Cardiac ventricle fibroblast (primary cell): ENCODE measurements around the gene MTFMT. TPM values are rescaled to one million over a fixed set of nuclear protein-coding genes. Genes with fewer than 3 reads are reported as not detected.

Experiments
- total RNA-seq: library from RNA; depleted of rRNA; stranded (reverse); fragments of >200 nt; gene quantifications from 2 replicates; pipeline ENCODE4 v1.2.3, GENCODE V29; 2015

Gene MTFMT
- total RNA-seq, result 16.2 and 21.5 TPM in 2 replicates

DNA sequence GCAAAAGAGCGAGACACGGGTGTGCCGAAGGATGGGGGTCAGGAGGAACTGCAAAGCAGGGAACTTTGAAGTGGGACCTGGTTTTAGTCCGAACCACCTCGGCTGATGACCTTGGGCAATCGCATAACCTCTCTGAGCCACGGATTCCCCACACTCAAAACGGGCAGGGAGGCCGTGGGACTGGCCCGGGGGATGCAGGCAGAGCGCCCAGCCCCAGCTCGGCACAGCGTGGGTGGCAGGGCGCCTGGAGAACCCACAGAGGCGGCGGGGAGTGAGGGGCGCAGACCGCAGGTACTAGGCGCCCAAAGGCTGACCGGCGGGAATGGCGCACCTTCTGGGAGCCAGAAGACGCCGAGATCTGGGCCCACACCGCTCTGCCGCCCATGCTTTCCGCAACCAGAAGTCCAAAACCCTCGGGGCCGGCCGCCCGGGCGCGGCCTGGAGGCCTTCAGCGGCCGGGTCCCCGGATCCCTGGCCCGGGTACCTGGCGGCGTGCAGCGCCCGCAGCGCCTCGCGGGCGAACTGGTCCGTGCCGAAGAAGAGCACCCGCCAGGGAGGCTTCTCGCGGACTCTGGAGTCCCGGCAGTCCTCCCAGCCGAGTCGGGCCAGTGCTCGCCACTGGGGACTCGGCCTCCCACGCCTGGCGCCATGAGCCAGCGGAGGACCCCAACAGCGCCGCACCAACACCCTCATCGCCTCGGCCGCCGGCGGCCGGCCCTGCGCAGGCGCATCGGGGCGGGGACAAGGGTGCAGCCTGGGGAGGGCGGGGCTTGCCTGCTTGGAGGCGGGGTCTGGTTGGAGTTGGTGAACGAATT, at the start of gene MTFMT:
MTFMT (minus strand) TSS at position 719 of the 815 bp plus-strand sequence; CDS start at position 693, 26 bp downstream.

DNA sequence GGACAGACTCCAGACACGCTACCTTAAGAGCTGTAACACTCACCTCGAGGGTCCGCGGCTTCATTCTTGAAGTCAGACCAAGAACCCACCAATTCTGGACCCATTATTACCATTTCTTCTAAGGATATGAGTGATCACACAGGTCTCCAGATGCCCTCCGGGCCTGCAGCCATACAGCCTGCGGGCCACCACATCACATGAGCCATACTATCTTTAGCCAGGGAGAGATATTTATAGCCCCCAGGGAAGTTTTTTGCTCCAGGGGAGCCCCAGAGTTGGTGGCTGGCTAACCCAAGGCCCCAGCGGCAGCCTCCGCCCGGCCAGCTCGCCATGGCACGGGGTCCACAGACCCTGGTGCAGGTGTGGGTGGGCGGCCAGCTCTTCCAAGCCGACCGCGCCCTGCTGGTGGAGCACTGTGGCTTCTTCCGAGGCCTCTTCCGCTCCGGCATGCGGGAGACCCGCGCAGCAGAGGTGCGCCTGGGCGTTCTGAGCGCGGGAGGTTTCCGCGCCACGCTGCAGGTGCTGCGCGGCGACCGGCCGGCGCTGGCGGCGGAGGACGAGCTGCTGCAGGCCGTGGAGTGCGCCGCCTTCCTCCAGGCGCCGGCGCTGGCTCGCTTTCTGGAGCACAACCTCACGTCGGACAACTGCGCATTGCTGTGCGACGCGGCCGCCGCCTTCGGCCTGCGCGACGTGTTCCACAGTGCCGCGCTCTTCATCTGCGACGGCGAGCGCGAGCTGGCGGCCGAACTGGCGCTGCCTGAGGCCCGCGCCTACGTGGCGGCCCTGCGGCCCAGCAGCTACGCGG, 47.2 kb upstream of the MTFMT start, which contains the start of gene KBTBD13:
KBTBD13 (plus strand) TSS at position 261 of the 805 bp plus-strand sequence; CDS start at position 331, 70 bp downstream.

DNA sequence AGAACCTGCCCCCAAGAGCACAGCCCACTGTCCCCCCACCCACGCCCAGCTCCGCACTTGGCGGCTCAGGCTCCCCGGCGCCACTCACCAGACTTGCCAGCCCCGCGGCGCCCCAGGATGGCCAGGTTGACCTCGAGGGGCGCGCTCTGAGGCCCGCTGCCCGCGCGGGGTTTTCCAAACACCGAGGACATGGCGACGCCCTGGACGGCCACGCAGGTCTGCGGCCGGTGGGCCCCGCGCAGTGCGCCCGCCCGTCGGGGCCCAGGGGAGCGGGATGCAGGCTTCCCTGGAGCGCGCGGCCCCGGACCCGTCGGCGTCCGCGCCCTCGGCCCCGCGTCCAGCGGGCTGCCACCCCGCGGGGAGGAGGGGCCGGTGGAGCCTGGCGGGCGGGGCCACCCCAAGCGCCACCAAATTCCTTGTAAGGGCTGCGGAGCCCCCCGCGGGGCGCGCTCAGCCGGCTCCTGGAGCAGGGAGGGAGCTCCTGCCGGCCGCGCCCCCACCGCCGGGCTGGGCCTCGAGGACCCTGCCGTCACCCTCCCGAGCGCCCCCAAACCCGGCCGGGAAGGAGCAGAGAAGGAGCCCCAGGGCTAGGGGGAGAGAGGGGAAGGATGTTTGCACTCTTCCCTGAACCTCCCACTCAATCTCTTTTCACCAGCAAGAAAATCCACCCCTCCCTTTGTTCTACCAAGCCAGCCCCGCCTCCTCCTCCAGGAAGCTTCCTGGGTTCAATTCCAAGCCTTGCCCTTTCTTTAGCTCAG, 38.4 kb upstream of the MTFMT start, which contains the start of gene RASL12:
RASL12 (minus strand) TSS at position 347 of the 758 bp plus-strand sequence; CDS start at position 191, 156 bp downstream.

DNA sequence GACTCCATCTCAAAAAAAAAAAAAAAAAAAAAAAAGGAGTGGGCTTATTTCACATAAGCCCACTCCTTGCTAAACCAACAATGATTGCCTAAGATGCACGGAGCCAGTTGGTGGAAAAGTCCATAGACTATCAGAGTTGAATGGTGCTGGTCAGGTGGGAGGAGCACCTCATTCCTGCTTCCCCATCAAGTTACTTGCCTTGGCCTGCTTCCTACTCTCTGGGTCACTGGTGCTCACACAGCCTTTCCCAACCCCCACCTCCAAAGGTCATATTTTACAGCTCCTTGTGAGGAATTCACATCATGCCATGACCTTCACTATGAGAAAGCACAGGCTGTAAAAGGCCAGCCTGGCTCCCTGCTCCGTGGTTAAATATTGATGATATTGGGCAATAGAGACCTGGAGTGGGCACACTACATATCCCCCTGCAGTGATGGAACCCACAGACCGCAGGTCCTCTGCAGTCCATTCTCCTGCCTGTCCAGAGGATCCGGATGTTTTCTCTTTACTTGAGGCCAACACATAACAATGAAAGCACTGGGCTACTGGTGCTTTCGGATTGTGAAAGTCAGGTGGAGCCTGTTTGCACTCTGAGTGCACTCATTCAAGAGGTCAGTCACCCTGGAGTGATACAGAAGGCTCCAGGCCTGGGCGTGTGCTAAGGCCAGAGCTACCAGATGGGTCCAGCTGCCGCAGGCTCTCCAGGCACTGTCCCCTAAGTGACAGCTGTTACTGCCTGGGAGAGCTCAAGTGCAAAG, 15.5 kb upstream of the MTFMT start, which contains the start of gene SLC51B:
SLC51B (plus strand) TSS at position 664 of the 758 bp plus-strand sequence. CDS start 4,618 bp downstream, outside the sequence.

DNA sequence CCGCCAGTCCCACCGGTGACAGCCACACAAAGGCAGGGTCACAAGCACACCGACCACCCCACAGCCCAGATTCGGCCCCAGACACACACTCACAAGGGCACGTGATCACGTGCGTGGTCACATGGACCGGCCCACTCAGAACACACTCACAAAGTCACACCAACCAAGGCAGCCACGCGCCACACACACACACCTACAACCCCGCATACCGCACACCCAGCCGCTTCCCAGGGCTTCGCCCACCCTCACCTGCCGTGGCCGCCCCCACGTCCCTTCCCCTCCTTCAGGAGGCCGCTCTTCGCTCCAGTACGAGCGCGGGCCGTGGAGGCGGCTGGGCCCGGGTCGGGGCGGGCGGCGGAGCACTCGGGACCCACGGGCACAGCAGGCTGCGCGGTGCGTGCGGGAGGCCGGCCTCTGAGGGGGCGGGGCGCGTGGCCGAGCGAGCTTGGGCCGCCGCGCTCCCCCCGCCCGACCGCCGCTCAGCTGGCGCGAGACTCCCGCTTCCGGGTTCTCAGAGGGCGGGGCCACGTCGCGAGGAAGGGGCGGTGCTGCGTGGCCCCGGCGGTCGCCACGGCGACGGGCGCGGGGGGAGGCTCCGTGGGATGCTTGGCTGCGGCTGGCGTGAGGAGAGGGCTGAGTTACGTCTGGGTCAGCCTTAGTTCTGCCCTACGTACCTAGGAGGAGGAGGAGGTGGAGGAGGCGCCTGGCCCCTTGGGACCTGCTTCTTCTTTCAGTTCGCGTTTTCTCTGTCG, 39.8 kb downstream of the MTFMT start, which contains the start of gene SPG21:
SPG21 (minus strand) TSS at position 499 of the 752 bp plus-strand sequence. CDS start 6,345 bp downstream, outside the sequence.

Other genes starting within 250 kb of the MTFMT start
- gene PIF1, start 204.0 kb downstream of the MTFMT start, total RNA-seq, result 4.0 and 6.2 TPM in 2 replicates
- 18.7 and 22.7 TPM in 2 replicates for gene PLEKHO2, start 187.7 kb downstream of the MTFMT start, total RNA-seq
- gene ANKDD1A, start 117.7 kb downstream of the MTFMT start, total RNA-seq, result 3.3 and 3.6 TPM in 2 replicates
- gene SPG21, start 39.7 kb downstream of the MTFMT start, total RNA-seq, result 69.1 and 69.5 TPM in 2 replicates
- gene SLC51B, start 15.7 kb upstream of the MTFMT start, total RNA-seq, result not detected in 2 replicates
- gene RASL12, start 38.4 kb upstream of the MTFMT start, total RNA-seq, result 6.7 and 8.1 TPM in 2 replicates
- not detected in 2 replicates for gene KBTBD13, start 47.1 kb upstream of the MTFMT start, total RNA-seq
- gene UBAP1L, start 85.6 kb upstream of the MTFMT start, total RNA-seq, result 0.39 and 0.75 TPM in 2 replicates
- gene PDCD7, start 104.2 kb upstream of the MTFMT start, total RNA-seq, result 21.8 and 30.0 TPM in 2 replicates
- 24.2 and 33.9 TPM in 2 replicates for gene CLPX, start 155.7 kb upstream of the MTFMT start, total RNA-seq
- 5.5 and 6.7 TPM in 2 replicates for gene CILP, start 181.8 kb upstream of the MTFMT start, total RNA-seq